Type B pancreatic cell (in vitro differentiated cells): ENCODE data around the gene APBA2. TPM values are rescaled to one million over a fixed set of nuclear protein-coding genes. Genes with fewer than 3 reads are reported as not detected.

Source experiments
- DNase-seq: peaks from one replicate; pipeline ENCODE4 v3.0.0; 2021; ENCODE audit warnings: mixed read lengths; ENCODE audit not compliant: unreplicated experiment; ENCODE audit errors: extremely low spot score
- H3K27ac Mint-ChIP-seq: 2 replicates; pipeline ENCODE4 v1.8.0; 2021; ENCODE audit warnings: mild to moderate bottlenecking, mixed read lengths
- H3K27me3 Mint-ChIP-seq: 2 replicates; pipeline ENCODE4 v1.8.0; 2021; ENCODE audit warnings: mixed read lengths
- H3K36me3 Mint-ChIP-seq: 2 replicates; pipeline ENCODE4 v1.8.0; 2021; ENCODE audit warnings: mixed read lengths
- H3K4me1 Mint-ChIP-seq: one replicate; pipeline ENCODE4 v1.8.0; 2021; ENCODE audit warnings: mixed read lengths; ENCODE audit not compliant: unreplicated experiment
- H3K4me3 Mint-ChIP-seq: 2 replicates; pipeline ENCODE4 v1.8.0; 2021; ENCODE audit warnings: mild to moderate bottlenecking, mixed read lengths
- H3K9me3 Mint-ChIP-seq: 2 replicates; pipeline ENCODE4 v1.8.0; 2021; ENCODE audit warnings: mixed read lengths
- CTCF ChIP-seq: fragments of 200-600 bp; sonication (generic); conservative IDR thresholded peaks from 2 replicates; pipeline ENCODE4 v1.5.0; 2021; ENCODE audit warnings: antibody characterized with exemption, mild to moderate bottlenecking
- total RNA-seq: library from RNA; stranded (reverse); gene quantifications from 2 replicates; pipeline ENCODE4 v1.2.1, GENCODE V29; 2021; ENCODE audit warnings: low replicate concordance

The APBA2 gene
- total RNA-seq, 1 donor from 2014 or later, result 33.3 TPM

GRCh38 chr15:29142129-29142747 lies 256.5 kb downstream of the APBA2 start:
- peak; percentile 13 for DNase-seq
- Mint-ChIP-seq H3K27me3 (peaks cover 35% of the 10 kb centered on the region), H3K36me3 (no peaks in the 10 kb centered on the region), H3K4me1 (peaks cover 26% of the 10 kb centered on the region), H3K27ac (no peak overlapping the region), H3K9me3 (no peaks in the 10 kb centered on the region), H3K4me3 (no peak overlapping the region)
- no peak for TF ChIP-seq CTCF

GRCh38 chr15:29143293-29143692 lies 257.5 kb downstream of the APBA2 start:
- no peak for TF ChIP-seq CTCF
- no peak overlapping the region for H3K27ac Mint-ChIP-seq
- H3K36me3 Mint-ChIP-seq, result no peaks in the 10 kb centered on the region
- DNase-seq, result no peak
- H3K4me3 Mint-ChIP-seq, result no peak overlapping the region
- H3K9me3 Mint-ChIP-seq, result no peaks in the 10 kb centered on the region
- H3K4me1 Mint-ChIP-seq, result peaks cover 26% of the 10 kb centered on the region
- peaks cover 33% of the 10 kb centered on the region for H3K27me3 Mint-ChIP-seq

GRCh38 chr15:29143909-29144635 lies 258.3 kb downstream of the APBA2 start:
- Mint-ChIP-seq H3K9me3 (no peaks in the 10 kb centered on the region), H3K36me3 (no peaks in the 10 kb centered on the region), H3K4me3 (no peak overlapping the region), H3K27me3 (peaks cover 25% of the 10 kb centered on the region), H3K4me1 (peaks cover 22% of the 10 kb centered on the region), H3K27ac (no peak overlapping the region)
- TF ChIP-seq CTCF, result no peak
- no peak for DNase-seq

- Mint-ChIP-seq H3K4me3 (no peak overlapping the region), H3K9me3 (peaks cover 5% of the 10 kb centered on the region), H3K4me1 (no peaks in the 10 kb centered on the region), H3K36me3 (no peaks in the 10 kb centered on the region), H3K27me3 (peaks cover 4% of the 10 kb centered on the region), H3K27ac (no peak overlapping the region)
- no peak for DNase-seq
- TF ChIP-seq CTCF, result no peak
Measured at GRCh38 chr15:29149738-29150075, 263.9 kb downstream of the APBA2 start.

- Mint-ChIP-seq H3K36me3 (no peaks in the 10 kb centered on the region), H3K4me1 (no peaks in the 10 kb centered on the region), H3K27me3 (peaks cover 4% of the 10 kb centered on the region), H3K4me3 (no peak overlapping the region), H3K9me3 (peaks cover 5% of the 10 kb centered on the region), H3K27ac (no peak overlapping the region)
- no peak for TF ChIP-seq CTCF
- no peak for DNase-seq
Measured at GRCh38 chr15:29150515-29151483, 265.0 kb downstream of the APBA2 start.
